IPS DF 4.7 (cell line): Measurements from ENCODE around the gene FOXK2.

Experiments
- DNase-seq: peaks from one replicate; pipeline ENCODE4 v3.0.0-alpha.2; 2013; ENCODE audit warnings: low spot score; ENCODE audit errors: extremely low read depth

FOXK2 gene

DNA sequence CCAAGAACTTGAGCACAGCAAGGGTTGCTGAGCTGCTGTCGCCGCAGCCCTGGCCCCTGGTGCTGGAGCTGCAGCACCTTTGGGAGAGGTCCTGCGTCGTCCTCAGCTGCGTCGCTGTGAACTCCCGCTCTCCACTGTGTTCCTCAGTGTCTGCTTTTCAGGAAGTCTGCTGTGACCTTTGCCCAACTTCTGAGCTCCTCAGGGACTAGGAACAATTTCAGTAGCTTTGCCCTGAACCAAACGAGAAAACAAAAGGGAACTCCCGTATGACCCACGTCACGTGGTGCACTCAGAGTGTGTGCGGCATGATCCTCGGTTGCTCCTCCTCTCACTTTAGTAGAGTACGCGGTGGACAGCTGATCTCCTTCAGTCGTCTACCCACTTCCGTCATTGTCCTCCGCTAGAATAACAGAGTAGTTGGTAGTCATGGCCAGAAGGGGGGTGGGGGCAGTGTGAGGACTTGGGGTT, 84.5 kb downstream of the FOXK2 start:
- DNase-seq: no peak

DNA sequence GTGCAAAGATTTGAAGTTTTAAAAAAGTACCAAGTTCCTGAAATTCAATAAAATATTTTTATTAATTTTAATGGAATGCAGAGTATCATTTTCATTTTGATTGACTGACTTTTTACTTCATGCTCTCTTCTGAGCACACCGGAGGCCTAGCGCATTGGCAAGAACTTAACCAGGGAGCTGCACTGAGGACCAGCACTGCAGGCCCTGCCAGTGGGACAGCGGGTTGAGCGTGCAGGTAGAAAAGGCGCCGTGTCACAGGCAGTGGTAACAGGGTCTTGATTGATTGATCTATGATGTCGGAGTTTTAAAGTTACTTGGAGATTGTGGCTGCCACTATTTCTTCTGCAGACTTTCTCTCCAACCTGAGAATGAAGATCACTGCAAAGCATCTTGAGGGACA, 85.0 kb downstream of the FOXK2 start:
- no peak for DNase-seq

DNA sequence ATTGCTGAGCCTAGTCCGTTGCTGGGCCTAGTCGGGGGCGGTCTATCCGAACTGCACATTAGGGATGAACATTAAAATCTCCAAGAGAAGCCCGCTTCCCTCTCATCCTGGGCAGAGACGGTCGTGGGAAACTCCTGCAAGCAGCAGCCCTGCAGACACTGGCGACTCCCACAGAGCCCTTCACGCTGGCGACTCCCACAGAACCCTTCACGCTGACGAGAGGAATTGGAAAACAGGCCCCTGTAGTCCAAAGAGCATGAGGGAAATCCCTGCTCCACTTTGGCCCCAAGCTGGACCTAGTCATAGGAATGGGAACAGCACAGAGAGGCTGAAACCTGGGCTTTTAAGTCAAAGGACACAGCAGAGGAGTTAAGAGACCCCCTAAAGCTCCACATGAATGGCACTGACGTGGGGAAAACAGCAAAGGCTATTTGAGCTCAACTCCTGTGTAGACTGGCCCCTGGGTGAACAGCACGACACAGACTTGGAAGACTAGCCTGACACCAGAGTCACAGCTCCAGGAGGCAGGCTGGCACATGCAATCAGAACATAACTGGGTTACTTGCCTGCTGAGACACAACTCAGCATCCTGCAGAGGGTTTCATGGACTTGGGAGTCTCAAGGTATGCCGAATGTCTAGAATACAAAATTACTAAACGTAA, 86.5 kb downstream of the FOXK2 start:
- DNase-seq: no peak

DNA sequence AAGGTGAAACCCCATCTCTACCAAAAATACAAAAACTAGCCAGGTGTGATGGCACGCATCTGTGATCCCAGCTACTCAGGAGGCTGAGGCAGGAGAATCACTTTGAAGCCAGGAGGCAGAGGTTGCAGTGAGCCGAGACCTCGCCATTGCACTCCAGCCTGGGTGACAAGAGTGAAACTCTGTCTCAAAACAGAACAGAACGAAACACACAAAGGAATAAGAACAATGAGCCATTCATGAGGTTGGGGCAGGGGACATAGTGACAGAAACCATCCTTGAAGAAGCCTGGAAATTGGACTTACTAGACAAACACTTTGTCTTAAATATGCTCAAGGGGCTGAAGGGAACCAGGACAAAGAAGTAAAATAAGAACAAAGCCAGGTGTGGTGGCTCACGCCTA, 89.3 kb downstream of the FOXK2 start:
- DNase-seq: no peak

DNA sequence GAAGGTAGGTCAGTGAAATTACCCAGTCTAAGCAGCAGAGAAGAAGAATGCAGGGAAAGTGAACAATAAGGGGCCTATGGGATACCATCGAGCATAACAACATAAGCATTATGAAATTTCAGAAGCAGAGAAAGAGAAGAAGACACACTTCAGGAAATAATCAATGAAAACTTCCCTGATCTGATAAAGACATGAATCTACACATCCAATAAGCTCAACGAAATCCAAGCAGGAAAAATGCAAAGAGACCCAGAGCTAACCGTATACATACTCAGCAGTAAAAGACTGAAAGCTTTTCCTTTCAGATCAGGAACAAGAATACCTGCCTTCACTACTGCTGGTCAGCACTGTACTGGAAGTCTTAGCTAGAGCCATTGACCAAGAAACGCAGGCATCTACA, 90.1 kb downstream of the FOXK2 start:
- no peak for DNase-seq

DNA sequence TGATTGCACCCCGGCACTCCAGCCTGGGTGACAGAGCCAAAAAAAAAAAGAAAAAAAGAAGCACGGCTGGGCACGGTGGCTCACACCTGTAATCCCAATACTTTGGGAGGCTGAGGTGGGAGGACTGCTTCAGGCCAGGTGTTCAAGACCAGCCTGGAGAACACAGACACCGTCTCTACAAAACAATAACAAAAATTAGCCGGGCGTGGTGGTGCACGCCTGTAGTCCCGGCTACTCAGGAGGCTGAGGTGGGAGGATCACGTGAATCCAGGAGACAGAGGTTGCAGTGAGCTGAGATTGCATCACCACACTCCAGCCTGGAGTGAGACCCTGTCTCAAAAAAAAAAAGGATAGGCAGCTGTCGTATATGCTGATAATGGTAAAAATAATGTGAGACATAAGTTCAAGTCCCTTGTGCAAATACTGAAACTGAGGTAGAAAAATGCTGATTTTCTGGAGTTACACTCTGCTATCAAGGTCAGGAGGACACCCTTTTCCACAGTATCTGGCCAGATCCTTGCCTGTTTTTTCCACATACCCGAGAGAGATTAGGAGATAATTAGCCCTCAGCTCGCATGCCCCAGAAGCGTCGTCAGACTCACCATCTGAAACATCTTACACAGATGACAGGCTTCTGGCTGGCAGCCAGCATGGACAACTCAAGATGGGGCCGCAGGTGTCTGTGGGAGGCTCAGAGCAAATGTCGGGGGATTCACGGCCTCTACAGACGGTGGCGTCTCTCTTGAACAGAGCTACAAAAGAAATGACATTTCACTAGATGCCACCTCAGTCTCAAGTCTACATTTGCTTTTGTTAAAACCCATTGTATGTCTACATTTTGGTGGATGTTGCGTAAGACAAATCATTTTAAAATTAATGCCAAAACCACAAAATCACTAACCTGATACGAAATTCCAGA, 91.9 kb downstream of the FOXK2 start:
- no peak for DNase-seq

DNA sequence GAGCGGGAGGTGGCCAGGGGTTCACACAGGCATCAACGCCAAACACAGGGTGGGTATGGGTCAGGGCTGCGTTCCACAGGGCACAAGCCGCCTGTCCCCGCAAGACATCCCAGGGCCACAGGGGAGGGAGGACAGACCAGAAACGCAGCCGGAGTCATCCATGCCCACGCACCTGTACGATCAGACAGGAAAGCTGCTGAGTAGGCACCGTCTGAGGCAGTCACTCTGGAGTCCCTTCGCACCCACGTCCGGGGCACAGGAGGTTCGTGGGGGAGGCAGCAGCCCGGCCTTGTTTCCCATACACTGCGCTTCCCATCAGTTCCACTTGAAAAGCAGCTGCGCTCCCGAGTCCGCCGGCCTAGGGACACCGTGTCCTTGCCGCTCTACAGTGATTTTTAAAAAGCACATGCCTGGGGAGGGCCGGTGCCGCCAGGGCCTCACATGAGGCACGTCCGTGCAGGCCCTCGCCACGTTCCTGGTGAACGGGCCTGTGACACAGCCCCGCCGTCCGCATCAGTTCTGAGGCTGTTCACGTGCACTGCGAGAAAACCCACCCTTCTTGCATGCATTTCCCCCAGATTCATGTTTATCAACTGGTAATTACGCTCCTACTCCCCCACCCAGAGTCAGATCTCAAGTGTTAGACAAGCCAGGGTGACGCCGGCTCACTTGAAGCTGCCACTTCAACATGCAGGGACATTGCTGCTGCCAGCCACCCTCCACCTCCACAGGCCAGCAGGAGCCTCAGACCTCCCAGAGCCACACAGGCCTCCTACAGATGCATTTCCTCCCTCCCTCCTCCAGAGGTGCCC, 94.0 kb downstream of the FOXK2 start:
- DNase-seq: no peak

DNA sequence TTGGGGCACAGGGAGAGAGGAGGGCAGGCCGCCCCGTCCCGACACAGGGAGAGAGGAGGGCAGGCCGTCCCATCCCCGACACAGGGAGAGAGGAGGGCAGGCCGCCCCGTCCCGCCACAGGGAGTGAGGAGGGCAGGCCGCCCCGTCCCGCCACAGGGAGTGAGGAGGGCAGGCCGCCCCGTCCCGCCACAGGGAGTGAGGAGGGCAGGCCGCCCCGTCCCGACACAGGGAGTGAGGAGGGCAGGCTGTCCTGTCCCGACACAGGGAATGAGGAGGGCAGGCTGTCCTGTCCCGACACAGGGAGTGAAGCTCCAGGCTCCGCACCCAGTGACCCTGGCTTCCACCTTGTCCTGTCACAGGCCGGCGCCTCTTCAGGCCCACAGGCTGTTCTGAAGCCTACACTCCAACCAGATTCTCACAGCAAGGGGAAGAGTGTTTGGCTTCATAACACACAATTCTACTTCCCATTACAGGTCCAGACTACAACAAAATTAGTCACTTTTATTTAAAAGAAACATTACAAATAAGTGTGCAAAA, 94.6 kb downstream of the FOXK2 start:
- no peak for DNase-seq

DNA sequence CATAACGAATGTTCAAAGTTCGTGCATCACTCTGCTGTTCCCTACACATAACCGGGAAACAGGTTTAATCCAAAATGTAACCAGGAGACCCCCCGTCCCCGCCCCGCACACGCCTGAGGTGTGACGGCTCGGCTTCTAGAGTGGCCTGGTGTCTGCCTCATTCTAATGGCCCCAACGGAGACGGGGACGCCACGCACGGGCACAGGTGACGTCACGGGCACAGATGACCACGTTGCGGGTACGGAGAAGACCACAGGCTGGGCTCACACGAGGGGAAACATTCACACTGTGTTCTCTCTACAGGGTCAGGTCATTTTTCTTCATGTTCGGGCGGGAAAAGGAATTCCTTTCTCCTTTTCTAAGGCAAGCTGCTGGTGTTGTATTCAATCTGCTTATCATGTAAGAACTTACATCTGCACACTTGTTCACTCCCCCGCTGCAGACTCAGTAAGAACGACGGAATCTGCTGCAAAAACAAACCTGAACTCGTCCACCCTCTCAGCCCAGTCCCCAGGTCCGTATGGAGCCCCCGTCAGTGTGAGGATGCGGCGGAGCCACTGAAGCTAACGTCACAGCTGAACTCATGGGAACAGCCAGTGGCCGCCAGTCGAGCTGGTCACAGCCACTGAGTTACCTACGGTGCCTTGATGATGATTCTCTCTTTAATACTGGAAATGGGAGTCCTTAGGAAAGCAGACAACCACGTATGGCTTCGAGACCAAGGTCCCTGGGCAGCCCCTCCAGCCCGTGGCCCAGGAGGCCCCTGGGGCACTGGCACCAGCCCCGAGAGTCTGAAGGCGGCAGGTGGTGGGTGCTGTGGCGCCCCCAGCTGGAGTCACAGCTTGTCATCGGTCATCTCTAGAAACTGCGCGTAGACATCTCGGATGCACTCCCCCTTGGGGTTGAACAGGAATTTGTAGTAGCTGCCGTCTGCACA, 95.8 kb downstream of the FOXK2 start:
- no peak for DNase-seq

DNA sequence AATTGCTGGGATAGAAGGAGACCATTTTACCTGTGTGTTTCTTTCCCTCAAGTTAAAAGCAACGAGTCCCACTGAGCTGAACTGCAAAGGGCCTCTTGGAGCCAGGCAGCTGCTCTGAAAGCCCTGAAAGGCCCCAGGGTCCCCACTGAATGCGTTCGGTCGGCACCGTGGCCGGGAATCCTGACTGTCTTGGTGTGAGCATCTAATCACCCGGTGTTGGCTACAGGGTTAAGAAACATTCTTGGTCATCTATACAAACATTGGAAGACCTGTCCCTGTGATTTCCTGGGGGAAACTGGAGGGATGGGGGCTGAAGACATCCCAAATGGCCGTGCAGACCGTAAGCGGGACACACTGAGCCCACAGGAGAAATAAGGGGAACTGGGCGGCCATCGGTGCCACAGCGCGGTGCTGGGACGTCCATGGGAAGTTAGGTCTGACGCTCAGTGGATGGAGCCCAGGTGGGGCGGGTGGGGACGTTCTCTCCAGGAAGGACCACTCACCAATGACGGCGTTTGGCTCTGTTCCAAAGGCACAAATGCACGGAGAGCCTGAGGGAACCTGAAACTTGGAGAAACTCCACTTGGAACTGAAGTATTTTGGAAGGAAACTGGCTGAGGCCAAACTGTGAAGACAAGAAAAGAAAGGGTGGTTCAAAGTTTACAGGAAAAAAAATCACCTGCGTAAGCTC, 96.6 kb downstream of the FOXK2 start:
- no peak for DNase-seq

DNA sequence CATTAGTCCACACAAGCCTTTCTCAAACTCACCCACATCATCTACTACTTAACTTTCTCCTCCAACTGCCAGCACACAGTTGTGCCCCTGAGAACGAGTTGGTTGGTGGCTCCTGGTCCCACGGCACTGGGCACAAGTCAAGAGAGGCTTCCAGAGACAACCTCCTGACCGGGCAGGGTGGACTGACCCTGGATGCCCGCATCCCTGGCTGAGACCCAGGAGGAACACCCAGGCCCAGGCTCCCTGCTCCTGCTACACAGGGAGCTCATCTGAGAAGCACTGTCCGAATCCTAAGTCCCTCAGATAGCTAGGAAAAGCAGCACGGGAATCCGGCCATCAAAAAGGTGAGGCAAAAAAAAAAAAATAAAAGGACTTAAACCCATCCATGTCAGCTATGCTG, 99.7 kb downstream of the FOXK2 start:
- DNase-seq: no peak

DNA sequence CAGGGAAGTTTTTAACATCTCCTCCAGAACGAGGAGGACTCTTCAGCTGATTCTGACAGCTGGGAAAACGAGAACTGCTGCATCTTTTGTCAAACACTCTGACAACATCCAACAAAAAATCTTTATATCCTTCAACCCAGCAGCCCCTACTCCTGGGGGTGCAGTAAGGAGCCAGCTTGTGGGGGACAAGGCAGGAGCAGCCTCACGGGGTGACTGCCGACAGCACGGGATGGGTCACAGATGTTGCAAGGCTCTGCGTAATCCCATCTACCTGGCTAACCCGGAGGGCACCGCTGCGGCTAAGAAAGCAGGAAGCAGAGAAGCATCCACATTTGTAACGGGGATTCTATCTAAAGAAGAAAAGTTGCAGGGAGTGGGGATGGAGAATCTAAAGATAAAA, 100.1 kb downstream of the FOXK2 start:
- no peak for DNase-seq

DNA sequence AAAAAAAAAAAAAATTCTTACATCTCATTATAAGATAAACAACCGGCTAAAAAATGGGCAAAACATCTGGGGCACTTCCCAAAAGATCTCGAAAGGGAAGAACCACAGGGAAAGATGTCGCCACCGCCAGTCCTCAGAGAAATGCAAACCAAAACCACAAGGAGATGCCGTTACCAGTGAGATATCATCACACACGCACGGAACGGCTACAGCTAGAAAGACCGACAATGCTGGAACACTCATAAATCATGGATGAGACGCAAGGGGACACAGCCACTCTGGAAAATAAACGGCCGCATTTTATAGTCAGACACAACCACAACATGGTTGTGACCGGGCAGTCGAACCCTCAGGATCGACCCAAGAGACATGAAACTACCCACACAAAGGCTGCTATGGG, 104.2 kb downstream of the FOXK2 start:
- no peak for DNase-seq

DNA sequence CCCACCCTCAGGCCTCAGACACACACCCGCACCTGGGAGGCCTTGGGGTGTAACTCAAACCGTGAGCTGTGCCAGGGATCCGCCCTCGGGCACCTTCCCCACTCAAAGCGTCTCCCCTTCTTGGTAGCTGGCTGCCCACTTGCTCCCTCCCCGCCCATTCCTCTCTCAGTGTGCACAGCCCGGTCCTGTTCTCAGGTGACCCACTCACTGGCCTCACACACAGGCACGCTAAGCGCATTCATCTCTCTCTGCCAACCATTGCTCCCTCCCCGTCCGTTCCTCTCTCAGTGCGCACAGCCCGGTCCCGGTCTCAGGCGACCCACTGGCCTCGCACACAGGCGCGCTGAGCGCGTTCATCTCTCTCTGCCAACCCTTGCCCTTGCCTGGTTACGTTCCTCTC, 107.9 kb downstream of the FOXK2 start:
- DNase-seq: no peak

DNA sequence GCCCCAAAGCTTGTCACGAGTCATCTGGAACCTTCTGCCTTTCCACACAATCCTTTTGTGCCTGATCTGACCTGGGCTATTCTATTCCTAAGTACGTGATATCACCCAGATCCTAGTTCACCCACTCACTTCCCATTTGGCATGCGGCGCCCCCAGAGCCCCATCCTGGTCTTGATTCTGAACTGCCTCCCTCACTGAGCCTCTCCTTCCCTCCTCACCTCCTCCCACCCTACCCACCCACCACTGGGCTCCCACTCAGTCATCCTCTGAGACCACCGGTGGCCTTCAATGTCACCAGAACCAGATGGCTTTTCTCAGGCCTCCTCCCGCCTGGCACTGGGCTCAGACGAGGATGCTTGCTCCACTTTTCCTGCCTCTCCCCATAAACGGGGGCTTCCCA, 110.2 kb downstream of the FOXK2 start:
- DNase-seq: no peak

DNA sequence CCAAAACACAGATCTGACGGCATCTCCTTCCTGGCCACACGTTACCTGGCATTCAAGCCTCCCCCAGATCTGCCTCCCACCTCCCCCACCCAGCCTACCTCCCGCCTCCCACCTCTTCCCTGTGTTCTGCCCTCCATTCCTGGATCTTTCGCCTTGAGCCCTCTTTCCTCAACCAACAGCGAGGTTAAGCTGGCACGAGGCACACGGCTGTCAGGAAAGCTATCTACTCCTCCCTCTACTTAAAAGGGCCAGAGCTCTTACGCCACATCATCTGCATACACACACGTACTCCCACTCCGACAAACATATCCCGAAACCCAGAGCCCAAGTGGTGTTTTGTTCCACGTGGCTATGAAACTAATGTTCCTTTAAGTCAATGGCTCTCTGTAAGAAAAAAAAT, 110.7 kb downstream of the FOXK2 start:
- no peak for DNase-seq

DNA sequence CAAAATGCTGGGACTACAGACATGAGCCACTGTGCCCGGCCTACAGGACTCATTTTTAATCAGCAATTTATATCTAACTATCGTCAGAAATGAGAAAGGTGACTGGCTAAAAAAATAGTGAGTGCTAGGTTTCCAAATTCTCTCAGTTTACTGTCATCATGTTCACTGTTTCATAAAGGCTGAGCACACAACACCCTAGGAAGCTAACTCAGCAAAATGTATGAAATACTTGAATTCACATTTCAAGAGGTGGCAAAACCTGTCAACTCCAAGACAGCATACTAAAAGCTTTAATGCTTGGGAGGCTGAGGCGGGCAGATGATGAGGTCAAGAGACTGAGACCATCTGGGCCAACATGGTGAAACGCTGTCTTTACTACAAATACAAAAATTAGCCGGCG, 112.0 kb downstream of the FOXK2 start:
- no peak for DNase-seq

DNA sequence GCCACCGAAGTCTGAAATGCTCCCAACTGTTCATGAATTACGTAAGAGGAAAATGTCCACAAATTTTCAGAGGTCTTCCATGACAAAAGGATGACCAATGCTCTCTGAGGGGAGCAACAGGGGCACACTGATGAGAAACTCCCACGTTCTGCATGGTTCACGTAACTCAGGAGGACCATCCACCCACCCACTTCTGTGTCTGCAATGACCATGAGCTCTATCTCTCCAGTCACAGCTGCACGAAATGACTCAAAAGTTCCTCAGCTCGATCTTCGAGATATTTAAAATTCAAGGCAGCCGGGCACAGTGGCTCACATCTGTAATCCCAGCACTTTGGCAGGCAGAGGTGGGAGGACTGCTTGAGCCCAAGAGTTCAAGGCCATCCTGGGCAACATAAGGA, 112.9 kb downstream of the FOXK2 start:
- DNase-seq: no peak

DNA sequence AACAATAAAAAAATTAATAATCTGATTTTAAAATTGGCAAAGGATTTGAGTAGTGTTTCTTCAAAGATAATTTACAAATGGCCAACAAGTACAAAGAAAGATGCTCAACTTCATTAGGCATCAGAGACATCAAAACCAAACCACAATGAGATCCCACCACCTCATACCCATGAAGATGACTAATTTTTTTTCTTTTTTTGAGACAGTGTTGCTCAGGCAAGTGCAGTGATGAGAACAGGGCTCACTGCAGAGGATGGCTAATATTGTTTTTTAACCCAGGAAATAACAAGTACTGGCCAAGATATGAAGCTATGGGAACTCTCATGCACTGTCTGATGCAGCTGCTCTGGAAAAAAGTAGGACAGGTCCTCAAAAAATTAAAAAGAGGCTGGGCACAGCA, 113.8 kb downstream of the FOXK2 start:
- no peak for DNase-seq
